H1 (cell line): ENCODE results near the gene CHAD. TPM values are rescaled to one million over a fixed set of nuclear protein-coding genes. Genes with fewer than 3 reads are reported as not detected.

Experiments
- CBX5 ChIP-seq: fragments of 300-800, 300-1000 bp; sonication (generic); IDR thresholded peaks from 2 replicates; pipeline ENCODE4 v1.7.1; 2016; ENCODE audit warnings: antibody characterized with exemption, low read length, low read depth
- CHD7 ChIP-seq: fragments of 300-600 bp; sonication (generic); IDR thresholded peaks from 2 replicates; pipeline ENCODE4 v1.7.1; 2012; ENCODE audit warnings: low read length, moderate library complexity, mild to moderate bottlenecking, inconsistent platforms; ENCODE audit not compliant: insufficient replicate concordance
- GABPA ChIP-seq: IDR thresholded peaks from 2 replicates; pipeline ENCODE4 v1.6.1; 2011; ENCODE audit warnings: mild to moderate bottlenecking, low read length, moderate library complexity, borderline replicate concordance; ENCODE audit not compliant: insufficient read depth
- HDAC6 ChIP-seq: IDR thresholded peaks from one replicate; pipeline ENCODE4 v1.7.1; 2012; ENCODE audit warnings: low read depth, mild to moderate bottlenecking, inconsistent platforms, low read length, moderate library complexity
- MAFK ChIP-seq: IDR thresholded peaks from 2 replicates; pipeline ENCODE4 v1.6.1; 2012; ENCODE audit warnings: low read depth, mild to moderate bottlenecking, improper control_type of control experiment, low read length
- SUZ12 ChIP-seq: fragments of 200-600 bp; sonication (generic); IDR thresholded peaks from 2 replicates; pipeline ENCODE4 v1.6.1; 2012; ENCODE audit warnings: mild to moderate bottlenecking, inconsistent platforms, low read length, moderate library complexity, mixed read lengths
- polyA plus RNA-seq, 7 experiments: library from polyadenylated mRNA; depleted of rRNA in 3 of 7; stranded (reverse) in 5 of 7; unstranded in 2 of 7; fragments of >200 nt in 5 of 7; fragments of 200-250 nt in 2 of 7; gene quantifications; 1 replicate in 5 of 7; 2 replicates in 1 of 7; 4 replicates in 1 of 7; pipeline versions ENCODE4 v1.2.1 to v1.2.3, GENCODE V29; 2011 to 2013; ENCODE audit warnings: missing spikeins in 2 of 7, mixed read lengths in 2 of 7
- total RNA-seq: library from RNA; stranded (reverse); fragmentation: NEBNext Ultra II Directional; extraction: Animal tissue kit (Norgen Biotek cat#: 25700); gene quantifications from 2 replicates; pipeline ENCODE4 v1.2.1, GENCODE V29; 2021
- TF ChIP-seq, protein P1 (sequence below): IDR thresholded peaks from 2 replicates; pipeline ENCODE4 v1.6.1; 2011; ENCODE audit warnings: low read depth, mild to moderate bottlenecking, low read length; ENCODE audit not compliant: insufficient read depth
- TF ChIP-seq, protein P2 (sequence below): IDR thresholded peaks from 2 replicates; pipeline ENCODE4 v1.6.1; 2012; ENCODE audit warnings: inconsistent platforms

The CHAD gene
- total and polyA plus RNA-seq, 2 of the 8 experiments (the other 6 are each of a cell fraction or from before 2014, with no cell fraction given): 0.03 TPM; not detected in 1

DNA sequence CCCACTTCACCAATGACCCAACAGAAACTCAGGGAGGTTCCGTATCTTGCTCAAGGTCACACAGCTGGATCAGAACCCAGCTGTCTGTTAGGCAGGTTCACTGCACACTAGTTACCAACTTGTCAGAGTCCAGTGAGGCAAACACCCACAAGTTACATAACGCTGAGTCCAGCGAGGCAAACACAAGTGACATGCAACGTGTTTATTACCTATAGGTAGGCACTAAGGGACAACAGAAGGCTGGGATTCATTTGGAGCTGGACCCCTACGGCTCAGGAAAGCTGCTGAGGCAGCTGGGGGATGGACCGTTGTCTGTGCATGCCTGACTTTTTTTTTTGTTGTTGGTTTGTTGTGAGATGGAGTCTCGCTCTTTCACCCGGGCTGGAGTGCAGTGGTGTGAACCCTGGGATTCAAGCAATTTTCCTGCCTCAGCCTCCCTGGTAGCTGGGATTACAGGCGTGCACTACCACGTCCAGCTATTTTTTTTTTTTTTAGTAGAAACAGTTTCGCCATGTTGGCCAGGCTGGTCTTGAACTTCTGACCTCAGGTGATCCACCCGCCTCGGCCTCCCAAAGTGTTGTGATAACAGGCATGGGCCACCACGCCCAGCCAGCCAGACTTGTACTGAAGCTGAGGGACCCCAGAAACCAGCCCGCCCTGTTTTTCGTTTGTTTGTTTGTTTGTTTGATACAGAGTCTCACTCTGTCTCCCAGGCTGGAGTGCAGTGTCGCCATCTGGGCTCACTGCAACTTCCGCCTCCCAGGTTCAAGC lies 8.1 kb upstream of the CHAD start (continued):
- no peak for TF ChIP-seq CHD7
- TF ChIP-seq, protein P1, sequence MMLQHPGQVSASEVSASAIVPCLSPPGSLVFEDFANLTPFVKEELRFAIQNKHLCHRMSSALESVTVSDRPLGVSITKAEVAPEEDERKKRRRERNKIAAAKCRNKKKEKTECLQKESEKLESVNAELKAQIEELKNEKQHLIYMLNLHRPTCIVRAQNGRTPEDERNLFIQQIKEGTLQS: no peak
- TF ChIP-seq, protein P2, sequence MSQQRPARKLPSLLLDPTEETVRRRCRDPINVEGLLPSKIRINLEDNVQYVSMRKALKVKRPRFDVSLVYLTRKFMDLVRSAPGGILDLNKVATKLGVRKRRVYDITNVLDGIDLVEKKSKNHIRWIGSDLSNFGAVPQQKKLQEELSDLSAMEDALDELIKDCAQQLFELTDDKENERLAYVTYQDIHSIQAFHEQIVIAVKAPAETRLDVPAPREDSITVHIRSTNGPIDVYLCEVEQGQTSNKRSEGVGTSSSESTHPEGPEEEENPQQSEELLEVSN: no peak
- TF ChIP-seq CBX5: no peak
- TF ChIP-seq HDAC6: no peak
- no peak for TF ChIP-seq GABPA
- TF ChIP-seq MAFK: no peak
- TF ChIP-seq SUZ12: no peak
